Cardiac muscle cell (in vitro differentiated cells and primary cell): ENCODE measurements around the gene LEMD2. TPM values are rescaled to one million over a fixed set of nuclear protein-coding genes. Genes with fewer than 3 reads are reported as not detected.

ENCODE experiments used
- DNase-seq, 2 donors: peaks; one replicate each; pipeline versions ENCODE4 v3.0.0 to v3.0.0-alpha.2; 2010 to 2017; ENCODE audit warnings: low read depth in 1 of 2, low spot score in 1 of 2
- H3K27ac ChIP-seq: fragments of 200-600 bp; sonication (generic); 2 replicates; pipeline ENCODE4 v1.5.1; 2016
- H3K27me3 ChIP-seq: fragments of 200-600 bp; sonication (generic); 2 replicates; pipeline ENCODE4 v1.6.0; 2016; ENCODE audit warnings: control low read depth
- H3K36me3 ChIP-seq: fragments of 200-600 bp; sonication (generic); 2 replicates; pipeline ENCODE4 v1.5.1; 2016; ENCODE audit warnings: control low read depth
- H3K4me1 ChIP-seq: fragments of 200-600 bp; sonication (generic); 2 replicates; pipeline ENCODE4 v1.8.1; 2017; ENCODE audit warnings: low read depth, mild to moderate bottlenecking, mixed run types
- H3K4me3 ChIP-seq: fragments of 200-600 bp; sonication (generic); 2 replicates; pipeline ENCODE4 v1.5.1; 2016; ENCODE audit warnings: mild to moderate bottlenecking
- H3K9me3 ChIP-seq: fragments of 200-600 bp; sonication (generic); 2 replicates; pipeline ENCODE4 v1.5.1; 2017; ENCODE audit warnings: low read depth, mild to moderate bottlenecking, control low read depth
- CTCF ChIP-seq: IDR thresholded peaks from 2 replicates; pipeline ENCODE4 v1.5.1; 2012; ENCODE audit warnings: low read depth, mild to moderate bottlenecking, low read length
- polyA plus RNA-seq: library from polyadenylated mRNA; unstranded; fragments of >200 nt; fragmentation: Nextera tagmentation; extraction: Ambion mirVana; gene quantifications from 2 replicates; pipeline ENCODE4 v1.2.1, GENCODE V29; 2016
- total RNA-seq: library from RNA; depleted of rRNA; stranded (reverse); fragments of >200 nt; gene quantifications from 2 replicates; pipeline ENCODE4 v1.2.3, GENCODE V29; 2016

LEMD2 gene
- total and polyA plus RNA-seq, 2 experiments from 2014 or later: 65.4 to 78.2 TPM

GRCh38 chr6:33820784-33821520, 32.0 kb upstream of the LEMD2 start:
- Histone ChIP-seq H3K4me1 (no peaks in the 10 kb centered on the region), H3K27me3 (no peaks in the 10 kb centered on the region), H3K4me3 (no peak overlapping the region), H3K9me3 (no peaks in the 10 kb centered on the region), H3K27ac (no peak overlapping the region), H3K36me3 (no peaks in the 10 kb centered on the region)
- no peak for DNase-seq
- no peak for TF ChIP-seq CTCF

GRCh38 chr6:33820243-33820642, 31.3 kb upstream of the LEMD2 start:
- Histone ChIP-seq H3K27me3 (no peaks in the 10 kb centered on the region), H3K4me3 (no peak overlapping the region), H3K36me3 (no peaks in the 10 kb centered on the region), H3K27ac (no peak overlapping the region), H3K9me3 (no peaks in the 10 kb centered on the region), H3K4me1 (no peaks in the 10 kb centered on the region)
- no peak for DNase-seq
- no peak for TF ChIP-seq CTCF

GRCh38 chr6:33819021-33819420, 30.1 kb upstream of the LEMD2 start:
- Histone ChIP-seq H3K9me3 (no peaks in the 10 kb centered on the region), H3K27ac (no peak overlapping the region), H3K36me3 (no peaks in the 10 kb centered on the region), H3K27me3 (no peaks in the 10 kb centered on the region), H3K4me1 (no peaks in the 10 kb centered on the region), H3K4me3 (no peak overlapping the region)
- no peak for DNase-seq
- no peak for TF ChIP-seq CTCF

GRCh38 chr6:33818293-33818692, 29.4 kb upstream of the LEMD2 start:
- no peaks in the 10 kb centered on the region for H3K27me3 ChIP-seq
- TF ChIP-seq CTCF: no peak
- no peaks in the 10 kb centered on the region for H3K4me1 ChIP-seq
- no peak overlapping the region for H3K4me3 ChIP-seq
- no peaks in the 10 kb centered on the region for H3K36me3 ChIP-seq
- no peaks in the 10 kb centered on the region for H3K9me3 ChIP-seq
- H3K27ac ChIP-seq: no peak overlapping the region
- DNase-seq: no peak

GRCh38 chr6:33817489-33817888, 28.6 kb upstream of the LEMD2 start:
- no peak for DNase-seq
- Histone ChIP-seq H3K36me3 (no peaks in the 10 kb centered on the region), H3K9me3 (no peaks in the 10 kb centered on the region), H3K27ac (no peak overlapping the region), H3K4me3 (no peak overlapping the region), H3K4me1 (no peaks in the 10 kb centered on the region), H3K27me3 (no peaks in the 10 kb centered on the region)
- TF ChIP-seq CTCF: no peak
